Motor neuron (in vitro differentiated cells): ENCODE results near the gene PYCARD. TPM values are rescaled to one million over a fixed set of nuclear protein-coding genes. Genes with fewer than 3 reads are reported as not detected.

Experiments
- ATAC-seq, 8 experiments: fragments of 200-7000 bp; cut with Tn5 transposase; replicated peaks in 6 of 8; 2 replicates each; pipeline ENCODE4 v1.8.0; 2021; ENCODE audit warnings: mild to moderate bottlenecking in 8 of 8, moderate library complexity in 8 of 8
- H3K27ac ChIP-seq, 2 donors: fragments of 250-450 bp; sonication (Bioruptor Pico); 2 replicates each; pipeline ENCODE4 v1.9.0; 2021; ENCODE audit warnings: antibody characterized with exemption in 2 of 2, mild to moderate bottlenecking in 2 of 2, moderate library complexity in 1 of 2
- H3K4me1 ChIP-seq, 2 donors: fragments of 250-450 bp; sonication (Bioruptor Pico); replicated peaks in 1 of 2; 2 replicates each; pipeline ENCODE4 v1.6.1; 2021; ENCODE audit warnings: antibody characterized with exemption in 2 of 2, mild to moderate bottlenecking in 2 of 2, moderate library complexity in 1 of 2
- H3K4me3 ChIP-seq, 5 donors: fragments of 250-450 bp; sonication (Bioruptor Pico); 2 replicates each; pipeline ENCODE4 v1.9.0; 2021; ENCODE audit warnings: antibody characterized with exemption in 5 of 5, mild to moderate bottlenecking in 5 of 5, moderate library complexity in 4 of 5
- WGBS, 10 experiments: fragments of 450-650 bp; shearing (Covaris generic); methylation state at CpG; one replicate each; pipeline ENCODE4 v1.0.0; 2022; 5-methylcytosine and 5-hydroxymethylcytosine counted together
- in situ Hi-C, 9 experiments: fragments of 400-800 bp; cut with MboI; loops; one replicate each; pipeline ENCODE4 v1.15.0; 2021; ENCODE audit warnings: low sequenced_read_pairs in 9 of 9, low pct_unique_long_range_greater_than_20kb in 2 of 9; ENCODE audit not compliant: unreplicated experiment in 9 of 9
- total RNA-seq, 8 experiments: library from RNA; unstranded; fragments of 300-600 nt; gene quantifications; 2 replicates each; pipeline versions ENCODE4 v1.2.3 to v1.2.4, GENCODE V29; 2022

PYCARD gene
- total RNA-seq, 8 experiments from 2014 or later, result 0.43 to 45.6 (median 1.2) TPM

GRCh38 chr16:31224092-31224955 is 21.8 kb upstream of the PYCARD start:
- in situ Hi-C loops, result loop anchor here in 3 of 9 experiments (25.0 kb wide), 2 partner anchors 88 to 213 kb away; partner anchors contain the start of genes COX6A2 (in 2 of the 3) and ZNF843 (in 2 of the 3)
- no peak overlapping the region for H3K4me3 ChIP-seq
- ATAC-seq, result no peak
- H3K4me1 ChIP-seq, result no peaks in the 10 kb centered on the region
- WGBS, 10 experiments, result 0 to 100% (median 90%) methylated on average over 1 to 26 of the region's 80 CpGs; no CpG with 5 or more reads in 1 of the 10 experiments
- H3K27ac ChIP-seq, result no peak overlapping the region

DNA sequence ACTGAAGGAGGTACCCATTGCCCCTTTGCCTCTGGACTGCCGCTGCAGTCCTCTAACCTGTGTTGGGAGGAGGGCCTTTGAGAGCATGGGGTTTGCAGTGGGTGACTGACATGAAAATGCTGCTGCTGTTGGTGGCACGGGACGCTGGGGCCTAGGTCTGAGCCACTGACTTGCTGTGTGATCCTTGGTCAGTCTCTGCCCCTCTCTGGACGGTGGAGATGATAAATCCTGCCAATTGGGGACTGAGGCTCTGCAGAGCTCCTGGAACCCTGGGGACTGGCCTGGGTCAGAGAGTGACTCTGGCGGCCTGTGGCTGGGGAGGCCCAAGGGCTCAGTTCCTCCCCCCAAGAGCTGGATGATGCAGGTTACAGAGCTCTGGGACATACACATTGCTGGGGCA is 20.5 kb upstream of the PYCARD start:
- 74 to 77% methylated on average over 2 to 4 of the region's 5 CpGs; no CpG with 5 or more reads in 8 of the 10 experiments for WGBS, 10 experiments
- no peak for ATAC-seq
- in situ Hi-C loops, result loop anchor here in 3 of 9 experiments (25.0 kb wide), 2 partner anchors 89 to 214 kb away; partner anchors contain the start of genes COX6A2 (in 2 of the 3) and ZNF843 (in 2 of the 3)

DNA sequence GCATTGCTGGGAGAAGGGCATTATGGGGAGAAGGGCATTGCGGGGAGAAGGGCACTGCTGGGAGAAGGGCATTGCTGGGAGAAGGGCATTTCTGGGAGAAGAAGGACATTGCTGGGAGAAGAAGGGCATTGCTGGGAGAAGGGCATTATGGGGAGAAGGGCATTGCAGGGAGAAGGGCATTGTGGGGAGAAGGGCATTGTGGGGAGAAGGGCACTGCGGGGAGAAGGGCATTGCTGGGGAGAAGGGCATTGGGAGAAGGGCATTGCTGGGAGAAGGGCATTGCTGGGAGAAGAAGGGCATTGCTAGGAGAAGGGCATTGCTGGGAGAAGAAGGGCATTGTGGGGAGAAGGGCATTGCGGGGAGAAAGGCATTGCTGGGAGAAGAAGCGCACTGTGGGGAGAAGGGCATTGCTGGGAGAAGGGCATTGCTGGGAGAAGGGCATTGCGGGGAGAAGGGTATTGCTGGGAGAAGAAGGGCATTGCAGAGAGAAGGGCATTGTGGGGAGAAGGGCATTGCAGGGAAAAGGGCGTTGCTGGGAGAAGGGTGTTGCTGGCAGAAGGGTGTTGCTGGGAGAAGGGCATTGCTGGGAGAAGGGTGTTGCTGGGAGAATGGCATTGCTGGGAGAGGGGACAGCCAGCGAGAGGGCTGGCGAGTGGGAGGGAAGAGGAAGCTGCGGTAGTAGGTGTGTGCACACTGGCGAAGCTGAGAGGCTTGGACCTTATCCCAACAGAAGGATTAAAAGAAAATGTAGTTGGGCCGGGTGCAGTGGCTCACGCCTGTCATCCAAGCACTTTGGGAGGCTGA is 19.0 kb upstream of the PYCARD start:
- Histone ChIP-seq H3K27ac (no peak overlapping the region), H3K4me3 (no peak overlapping the region), H3K4me1 (peaks cover 4 to 5% of the 10 kb centered on the region in 2 donors)
- in situ Hi-C loops, result loop anchor here in 3 of 9 experiments (25.0 kb wide), 2 partner anchors 91 to 216 kb away; partner anchors contain the start of genes COX6A2 (in 2 of the 3) and ZNF843 (in 2 of the 3)
- WGBS, 10 experiments, result 31 to 87% (median 67%) methylated on average over 1 to 7 of the region's 12 CpGs; no CpG with 5 or more reads in 2 of the 10 experiments
- ATAC-seq, result peak in 1 of 8 experiments; percentile 76

More for the DNA sequence above, 20.5 kb upstream of the PYCARD start:
- Histone ChIP-seq H3K4me1 (no peaks in the 10 kb centered on the region), H3K4me3 (no peak overlapping the region), H3K27ac (no peak overlapping the region)

GRCh38 chr16:31219154-31219741 is 16.7 kb upstream of the PYCARD start:
- 57 to 100% (median 74%) methylated on average over 1 to 10 of the region's 15 CpGs; no CpG with 5 or more reads in 6 of the 10 experiments for WGBS, 10 experiments
- no peak for ATAC-seq
- Histone ChIP-seq H3K4me1 (peaks cover 16 to 22% of the 10 kb centered on the region in 2 donors), H3K4me3 (no peak overlapping the region), H3K27ac (no peak overlapping the region)
- in situ Hi-C loops, result loop anchor here in 3 of 9 experiments (25.0 kb wide), 2 partner anchors 93 to 218 kb away; partner anchors contain the start of genes COX6A2 (in 2 of the 3) and ZNF843 (in 2 of the 3)

DNA sequence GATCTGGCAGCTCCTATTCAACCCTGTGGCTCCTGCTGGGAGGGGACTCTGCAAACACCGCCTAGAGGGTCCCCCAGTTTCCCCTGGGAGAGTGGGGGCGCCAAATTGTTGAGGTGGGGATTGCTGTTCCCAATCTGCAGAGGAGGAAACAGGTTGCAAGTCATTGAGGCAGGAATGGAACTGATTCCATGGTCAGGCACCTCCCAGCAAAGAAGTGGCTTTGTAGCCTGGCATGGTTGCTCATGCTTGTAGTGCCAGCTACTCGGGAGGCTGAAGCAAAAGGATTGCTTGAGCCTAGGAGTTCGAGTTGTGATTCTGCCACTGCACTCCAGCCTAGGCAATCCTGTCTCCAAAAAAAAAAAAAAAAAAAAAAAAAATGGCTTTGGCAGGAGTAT is 14.6 kb upstream of the PYCARD start:
- WGBS, 10 experiments, result 10 to 67% (median 20%) methylated on average over 1 to 4 of the region's 4 CpGs; no CpG with 5 or more reads in 4 of the 10 experiments
- Histone ChIP-seq H3K4me1 (peaks cover 16 to 22% of the 10 kb centered on the region in 2 donors), H3K27ac (no peak overlapping the region), H3K4me3 (no peak overlapping the region)
- in situ Hi-C loops, result loop anchor here in 3 of 9 experiments (25.0 kb wide), 2 partner anchors 95 to 220 kb away; partner anchors contain the start of genes COX6A2 (in 2 of the 3) and ZNF843 (in 2 of the 3)
- no peak for ATAC-seq

DNA sequence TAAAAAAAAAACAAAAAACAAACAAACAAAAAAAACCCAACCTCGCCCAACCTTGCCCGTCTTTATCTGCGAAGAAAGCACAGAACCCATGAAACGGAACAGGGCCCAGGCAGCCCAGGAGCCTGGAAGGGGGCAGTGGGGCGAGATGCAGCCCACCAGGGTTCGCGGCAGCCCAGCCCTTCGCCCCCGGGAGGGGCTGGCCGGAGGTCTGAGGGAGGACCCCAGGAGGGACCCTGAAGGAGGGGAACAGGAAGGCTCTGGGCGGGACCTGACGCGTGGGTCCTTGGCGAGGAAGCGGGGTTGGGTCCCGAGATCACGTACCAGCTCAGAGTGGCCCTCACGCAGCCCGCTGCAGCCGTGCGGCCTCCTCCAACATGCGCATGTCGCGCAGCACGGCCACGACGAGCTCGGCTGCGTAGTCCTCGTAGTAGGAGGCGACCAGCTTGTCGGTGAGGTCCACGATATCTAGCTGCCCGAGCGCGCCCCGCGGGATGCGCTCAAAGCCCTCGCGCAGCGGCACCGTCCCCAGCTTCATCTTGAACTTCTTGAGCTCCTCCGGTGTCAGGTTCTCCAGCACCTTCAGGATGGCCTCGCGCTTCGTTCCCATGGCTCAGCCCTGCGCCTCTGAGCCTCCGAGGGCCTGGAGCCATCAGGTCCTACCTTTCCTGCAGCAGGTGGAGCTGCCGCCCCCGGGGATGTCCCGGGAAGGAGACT is 14.0 kb upstream of the PYCARD start, which contains the start of gene PYDC1:
Gene PYDC1 (minus strand): TSS at position 714 of the 714 bp plus-strand sequence. CDS start 107 bp downstream, at position 607.
- peak in 5 of 8 experiments; percentile 7 to 36 (median 23) for ATAC-seq
- Histone ChIP-seq H3K4me1 (peaks cover 16 to 22% of the 10 kb centered on the region in 2 donors), H3K4me3 (peak within 1 kb of the TSS in 4 of 5 donors; percentile 1 to 24 (median 8)), H3K27ac (no peak within 1 kb of the TSS)
- in situ Hi-C loops, result loop anchor here in 3 of 9 experiments (25.0 kb wide), 2 partner anchors 96 to 221 kb away; partner anchors contain the start of genes COX6A2 (in 2 of the 3) and ZNF843 (in 2 of the 3)
- WGBS, 10 experiments, result 0 to 15% (median 4%) methylated on average over 2 to 23 of the region's 52 CpGs; no CpG with 5 or more reads in 3 of the 10 experiments

DNA sequence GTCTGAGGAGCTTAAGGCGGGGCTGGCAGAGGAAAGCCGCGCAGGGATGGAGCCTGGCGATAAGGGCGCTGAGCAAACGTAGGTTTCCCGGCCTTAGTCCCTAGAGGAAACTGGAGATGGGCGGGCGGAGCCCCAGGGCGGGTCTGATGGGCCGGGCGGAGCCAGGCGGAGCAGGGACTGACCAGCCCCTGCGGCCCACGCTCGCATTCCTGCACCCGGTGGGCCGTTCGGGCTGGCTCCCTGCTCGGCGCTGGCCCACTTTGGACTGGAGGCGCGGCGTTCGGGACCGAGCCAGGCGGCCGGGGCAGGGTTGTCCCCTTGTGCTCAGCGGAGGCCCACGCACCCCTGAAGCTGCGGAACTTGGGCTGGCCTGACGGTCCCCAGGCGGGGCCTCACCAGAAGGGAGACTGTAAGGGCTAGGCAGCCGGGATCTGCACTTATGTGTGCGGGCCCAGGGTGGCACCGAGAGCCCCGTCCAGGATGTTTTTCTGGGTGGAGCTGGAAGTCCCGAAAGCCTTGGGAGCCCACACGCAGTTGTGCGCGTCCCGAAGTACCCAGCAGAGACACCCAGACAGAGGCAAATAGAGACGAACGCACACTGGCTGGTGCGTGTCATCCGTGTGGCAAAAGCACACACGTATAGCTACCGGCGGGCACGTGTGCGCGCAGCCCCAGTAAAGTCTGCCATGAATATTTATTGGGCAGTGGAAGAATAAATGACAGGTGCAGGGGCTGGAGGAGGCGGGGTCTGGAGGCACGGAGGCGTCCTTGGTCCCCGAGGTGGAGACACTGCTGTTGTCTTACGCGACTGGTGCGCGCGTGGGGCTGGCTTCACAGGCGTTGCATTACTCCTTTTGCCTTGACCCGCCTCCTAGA is 13.0 kb upstream of the PYCARD start:
- peaks cover 16 to 22% of the 10 kb centered on the region in 2 donors for H3K4me1 ChIP-seq
- H3K27ac ChIP-seq, result no peak overlapping the region
- peak overlapping the region; percentile 3 to 26 (median 18) for H3K4me3 ChIP-seq
- in situ Hi-C loops, result loop anchor here in 3 of 9 experiments (25.0 kb wide), 2 partner anchors 97 to 222 kb away; partner anchors contain the start of genes COX6A2 (in 2 of the 3) and ZNF843 (in 2 of the 3)
- 3 to 7% (median 3%) methylated on average over 3 to 10 of the region's 63 CpGs; no CpG with 5 or more reads in 7 of the 10 experiments for WGBS, 10 experiments
- peak; percentile 71 to 95 (median 80) for ATAC-seq

DNA sequence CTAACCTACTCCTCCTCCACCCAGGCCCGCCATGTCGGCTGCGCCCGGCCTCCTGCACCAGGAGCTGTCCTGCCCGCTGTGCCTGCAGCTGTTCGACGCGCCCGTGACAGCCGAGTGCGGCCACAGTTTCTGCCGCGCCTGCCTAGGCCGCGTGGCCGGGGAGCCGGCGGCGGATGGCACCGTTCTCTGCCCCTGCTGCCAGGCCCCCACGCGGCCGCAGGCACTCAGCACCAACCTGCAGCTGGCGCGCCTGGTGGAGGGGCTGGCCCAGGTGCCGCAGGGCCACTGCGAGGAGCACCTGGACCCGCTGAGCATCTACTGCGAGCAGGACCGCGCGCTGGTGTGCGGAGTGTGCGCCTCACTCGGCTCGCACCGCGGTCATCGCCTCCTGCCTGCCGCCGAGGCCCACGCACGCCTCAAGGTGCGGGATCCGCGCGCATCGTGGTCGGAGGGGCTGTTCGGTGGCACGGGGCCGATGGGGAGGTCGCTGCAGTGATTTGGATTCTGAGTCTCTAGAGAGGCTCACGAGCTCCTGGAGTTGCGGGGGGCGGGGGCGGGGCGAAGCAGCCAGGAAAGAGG is 12.2 kb upstream of the PYCARD start:
- Histone ChIP-seq H3K4me1 (peaks cover 16 to 22% of the 10 kb centered on the region in 2 donors), H3K4me3 (peak overlapping the region; percentile 3 to 26 (median 18)), H3K27ac (no peak overlapping the region)
- 11 to 22% methylated on average over 9 to 13 of the region's 58 CpGs; no CpG with 5 or more reads in 8 of the 10 experiments for WGBS, 10 experiments
- in situ Hi-C loops, result loop anchor here in 3 of 9 experiments (25.0 kb wide), 2 partner anchors 98 to 223 kb away; partner anchors contain the start of genes COX6A2 (in 2 of the 3) and ZNF843 (in 2 of the 3)
- ATAC-seq, result peak; percentile 6 to 55 (median 48)

GRCh38 chr16:31213877-31214707 is 11.5 kb upstream of the PYCARD start, which contains the start of gene TRIM72:
TRIM72 (plus strand) TSS chr16:31214119; CDS start chr16:31214739, 620 bp downstream.
- peak in 1 of 8 experiments; percentile 3 for ATAC-seq
- 40 to 100% (median 63%) methylated on average over 1 to 6 of the region's 25 CpGs; no CpG with 5 or more reads in 4 of the 10 experiments for WGBS, 10 experiments

More at GRCh38 chr16:31213877-31214707, 11.5 kb upstream of the PYCARD start, which contains the start of gene TRIM72:
- Histone ChIP-seq H3K4me3 (peak within 1 kb of the TSS; percentile 3 to 26 (median 18)), H3K4me1 (peaks cover 16 to 22% of the 10 kb centered on the region in 2 donors), H3K27ac (no peak within 1 kb of the TSS)
- in situ Hi-C loops, result loop anchor here in 3 of 9 experiments (25.0 kb wide), 2 partner anchors 98 to 223 kb away; partner anchors contain the start of genes COX6A2 (in 2 of the 3) and ZNF843 (in 2 of the 3)
